ENCODE measurements around the gene CD14.

The CD14 gene

GRCh38 chr5:140591747-140592372 is 41.1 kb downstream of the CD14 start:
- no peaks in the 10 kb centered on the region for H3K9me3 ChIP-seq
- no peak for TF ChIP-seq CTCF (IDR thresholded peaks at IDR 0.05; ENCODE audit: low read depth, low read length)
- H3K4me3 ChIP-seq (ENCODE audit: low read depth, low read length) = no peak overlapping the region
- no peaks in the 10 kb centered on the region for H3K4me1 ChIP-seq
- H3K36me3 ChIP-seq = no peaks in the 10 kb centered on the region
- no peak for DNase-seq
- no peaks in the 10 kb centered on the region for H3K27me3 ChIP-seq

- Histone ChIP-seq H3K4me1 (no peaks in the 10 kb centered on the region), H3K27me3 (no peaks in the 10 kb centered on the region), H3K9me3 (no peaks in the 10 kb centered on the region), H3K4me3 (ENCODE audit: low read depth, low read length) (no peak overlapping the region), H3K36me3 (no peaks in the 10 kb centered on the region)
- no peak for DNase-seq
- TF ChIP-seq CTCF (IDR thresholded peaks at IDR 0.05; ENCODE audit: low read depth, low read length) = no peak
Measured at GRCh38 chr5:140590861-140591260, 42.1 kb downstream of the CD14 start.

- no peak for TF ChIP-seq CTCF (IDR thresholded peaks at IDR 0.05; ENCODE audit: low read depth, low read length)
- no peaks in the 10 kb centered on the region for H3K36me3 ChIP-seq
- no peaks in the 10 kb centered on the region for H3K9me3 ChIP-seq
- H3K4me1 ChIP-seq = no peaks in the 10 kb centered on the region
- DNase-seq = no peak
- H3K27me3 ChIP-seq = no peaks in the 10 kb centered on the region
- no peak overlapping the region for H3K4me3 ChIP-seq (ENCODE audit: low read depth, low read length)
Measured at GRCh38 chr5:140588311-140589070, 44.5 kb downstream of the CD14 start.

- no peaks in the 10 kb centered on the region for H3K9me3 ChIP-seq
- DNase-seq = no peak
- no peak for TF ChIP-seq CTCF (IDR thresholded peaks at IDR 0.05; ENCODE audit: low read depth, low read length)
- no peaks in the 10 kb centered on the region for H3K36me3 ChIP-seq
- no peaks in the 10 kb centered on the region for H3K4me1 ChIP-seq
- H3K4me3 ChIP-seq (ENCODE audit: low read depth, low read length) = no peak overlapping the region
- H3K27me3 ChIP-seq = no peaks in the 10 kb centered on the region
Measured at GRCh38 chr5:140587495-140587894, 45.5 kb downstream of the CD14 start.

Measured in BE2C (cell line).